ENCODE measurements around the gene RINL.

The RINL gene, protein sequence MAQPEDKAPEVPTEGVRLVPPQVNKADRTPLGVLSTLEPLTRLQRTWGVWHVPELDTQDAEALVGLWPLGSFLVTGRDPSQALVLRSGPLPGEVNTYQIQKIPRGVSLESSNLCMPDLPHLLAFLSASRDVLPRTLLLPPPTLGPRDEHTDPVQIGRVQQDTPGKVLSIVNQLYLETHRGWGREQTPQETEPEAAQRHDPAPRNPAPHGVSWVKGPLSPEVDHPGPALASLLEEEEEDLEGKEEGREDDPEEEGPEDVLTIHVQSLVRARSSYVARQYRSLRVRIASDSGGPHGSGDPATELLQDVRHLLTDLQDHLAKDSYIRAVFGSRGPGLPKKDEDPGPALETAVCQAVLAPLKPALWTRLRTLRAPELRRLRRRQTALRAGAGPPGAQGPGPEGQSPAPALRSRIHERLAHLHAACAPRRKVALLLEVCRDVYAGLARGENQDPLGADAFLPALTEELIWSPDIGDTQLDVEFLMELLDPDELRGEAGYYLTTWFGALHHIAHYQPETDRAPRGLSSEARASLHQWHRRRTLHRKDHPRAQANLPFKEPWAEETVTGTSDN

DNA sequence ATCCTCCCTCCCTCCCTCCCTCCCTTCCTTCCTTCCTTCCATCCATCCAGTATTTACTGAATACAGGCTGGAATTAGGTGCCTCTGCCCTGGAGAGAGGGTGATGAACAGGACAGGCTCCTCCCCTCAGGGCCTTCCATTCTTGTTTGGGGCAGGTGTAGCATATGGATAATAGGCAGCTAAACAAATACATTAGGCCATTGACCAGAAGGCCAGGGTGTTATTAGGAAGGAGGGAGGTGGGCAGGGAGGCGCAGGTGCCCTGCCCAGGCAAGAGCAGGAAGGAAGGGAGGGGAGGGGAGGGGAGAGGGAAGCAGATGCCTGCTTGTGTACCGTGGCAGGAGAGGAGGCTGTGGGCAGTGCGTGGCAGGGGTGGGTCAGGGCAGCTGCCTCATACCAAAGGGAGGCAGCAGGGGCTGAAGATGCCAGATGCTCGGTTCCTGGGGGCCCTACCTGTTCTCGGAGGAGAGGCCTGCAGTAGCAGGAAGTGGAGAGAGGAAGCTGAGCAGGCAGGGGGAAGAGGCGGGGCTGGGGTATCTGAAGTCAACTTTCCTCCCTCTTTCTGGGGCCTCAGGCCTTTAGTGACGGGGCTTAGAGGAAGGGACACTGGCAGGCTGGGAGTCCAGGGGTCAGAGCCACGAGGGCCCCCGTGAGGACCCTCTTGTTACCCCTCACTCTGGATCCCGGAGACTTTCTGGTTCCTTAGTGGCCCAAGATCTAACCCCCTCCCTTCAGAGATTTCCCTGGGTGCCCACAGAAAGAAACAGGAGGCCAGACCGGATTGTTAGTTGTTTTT lies at the start of gene RINL:
Gene RINL, minus strand, starts transcription at position 495 of the 794 bp plus-strand sequence. CDS start 1,533 bp downstream, outside the sequence.
- Mint-ChIP-seq H3K4me3 (peak within 1 kb of the TSS; percentile 92), H3K27me3 (no peaks in the 10 kb centered on the region), H3K9me3 (no peaks in the 10 kb centered on the region), H3K4me1 (ENCODE audit: low read depth) (peaks cover 36% of the 10 kb centered on the region), H3K27ac (peak within 1 kb of the TSS; percentile 98), H3K36me3 (ENCODE audit: low read depth) (peaks cover 5% of the 10 kb centered on the region)

DNA sequence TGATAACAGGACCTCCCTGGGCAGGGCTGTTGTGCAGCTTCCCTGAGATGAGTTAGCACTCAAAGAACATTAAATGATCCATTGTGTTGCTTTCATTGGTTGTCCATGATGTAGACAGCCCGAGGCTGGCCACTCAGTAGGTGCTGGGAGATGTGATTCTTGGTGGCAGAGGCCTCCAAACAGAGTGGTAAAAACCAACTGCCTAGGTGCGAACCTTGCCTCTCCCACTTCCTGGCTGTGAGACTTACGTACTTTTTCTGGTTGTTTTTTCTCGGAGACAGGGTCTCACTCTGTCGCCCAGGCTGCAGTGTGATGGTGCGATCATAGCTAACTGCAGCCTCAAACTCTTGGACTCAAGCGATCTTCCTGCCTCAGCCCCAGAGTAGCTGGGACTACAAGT lies 46.3 kb upstream of the RINL start:
- Mint-ChIP-seq H3K27ac (peak overlapping the region; percentile 41), H3K27me3 (no peaks in the 10 kb centered on the region), H3K4me3 (no peak overlapping the region), H3K4me1 (ENCODE audit: low read depth) (peaks cover 16% of the 10 kb centered on the region), H3K9me3 (no peaks in the 10 kb centered on the region), H3K36me3 (ENCODE audit: low read depth) (peaks cover 35% of the 10 kb centered on the region)

DNA sequence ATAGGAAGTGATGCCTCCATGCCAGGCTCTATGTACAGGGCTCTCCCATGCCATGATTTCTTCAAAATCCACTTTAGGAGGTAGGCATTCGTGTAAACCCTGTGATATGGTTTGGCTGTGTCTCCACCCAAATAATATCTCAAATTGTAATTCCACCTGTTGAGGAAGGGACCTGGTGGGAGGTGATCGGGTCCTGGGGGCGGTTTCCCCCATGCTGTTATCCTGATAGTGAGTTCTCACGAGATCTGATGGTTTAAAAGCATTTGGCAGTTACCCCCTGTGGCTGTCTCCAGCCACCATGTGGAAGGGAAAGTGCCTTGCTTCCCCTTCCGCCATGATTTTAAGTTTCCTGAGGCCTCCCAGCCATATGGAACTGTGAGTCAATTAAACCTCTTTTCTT lies 44.4 kb upstream of the RINL start:
- peaks cover 33% of the 10 kb centered on the region for H3K36me3 Mint-ChIP-seq (ENCODE audit: low read depth)
- H3K27ac Mint-ChIP-seq, result no peak overlapping the region
- H3K27me3 Mint-ChIP-seq, result no peaks in the 10 kb centered on the region
- no peaks in the 10 kb centered on the region for H3K9me3 Mint-ChIP-seq
- H3K4me1 Mint-ChIP-seq (ENCODE audit: low read depth), result no peaks in the 10 kb centered on the region
- no peak overlapping the region for H3K4me3 Mint-ChIP-seq

DNA sequence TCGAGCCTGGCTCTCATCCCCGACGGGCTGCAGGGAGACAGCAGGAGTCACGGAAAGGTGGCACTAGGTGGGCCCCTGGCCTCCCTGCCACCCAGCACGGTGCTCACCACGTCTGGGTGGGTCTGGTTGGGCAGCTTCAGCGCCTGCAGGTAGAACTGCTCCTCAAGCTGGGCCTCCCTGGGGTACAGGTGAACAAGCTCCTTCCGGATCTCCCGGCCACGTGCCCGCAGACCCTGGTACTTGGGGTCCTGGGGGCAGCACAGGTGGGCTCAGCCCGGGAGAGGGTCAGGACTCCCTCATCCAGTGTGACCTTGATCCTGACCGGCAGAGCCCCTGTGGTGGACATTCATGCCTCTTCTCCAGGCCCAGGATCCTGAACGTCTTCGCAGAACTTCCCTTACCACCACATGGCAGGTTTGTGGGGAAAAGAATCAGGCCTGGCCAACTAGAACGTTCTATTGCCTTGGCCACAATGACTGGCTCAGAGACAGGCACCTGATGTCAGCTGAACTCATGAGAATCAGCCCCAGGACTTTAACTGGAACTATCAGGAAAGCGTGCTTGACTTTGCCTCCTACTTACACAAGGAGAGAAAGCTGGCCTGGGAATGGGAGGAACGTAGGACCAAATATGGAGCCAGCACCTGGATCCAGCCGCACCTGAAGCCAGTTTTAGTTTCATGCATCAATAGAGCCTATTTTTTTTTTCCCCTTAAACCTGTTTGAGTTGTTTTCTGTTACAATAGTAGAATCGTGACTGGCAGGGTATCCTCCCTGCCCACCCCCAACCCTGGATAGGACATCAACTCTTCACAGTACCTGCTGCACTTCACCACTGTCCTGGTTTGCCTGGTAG lies 43.6 kb upstream of the RINL start:
- H3K36me3 Mint-ChIP-seq (ENCODE audit: low read depth), result peaks cover 33% of the 10 kb centered on the region
- no peak overlapping the region for H3K27ac Mint-ChIP-seq
- H3K4me1 Mint-ChIP-seq (ENCODE audit: low read depth), result no peaks in the 10 kb centered on the region

DNA sequence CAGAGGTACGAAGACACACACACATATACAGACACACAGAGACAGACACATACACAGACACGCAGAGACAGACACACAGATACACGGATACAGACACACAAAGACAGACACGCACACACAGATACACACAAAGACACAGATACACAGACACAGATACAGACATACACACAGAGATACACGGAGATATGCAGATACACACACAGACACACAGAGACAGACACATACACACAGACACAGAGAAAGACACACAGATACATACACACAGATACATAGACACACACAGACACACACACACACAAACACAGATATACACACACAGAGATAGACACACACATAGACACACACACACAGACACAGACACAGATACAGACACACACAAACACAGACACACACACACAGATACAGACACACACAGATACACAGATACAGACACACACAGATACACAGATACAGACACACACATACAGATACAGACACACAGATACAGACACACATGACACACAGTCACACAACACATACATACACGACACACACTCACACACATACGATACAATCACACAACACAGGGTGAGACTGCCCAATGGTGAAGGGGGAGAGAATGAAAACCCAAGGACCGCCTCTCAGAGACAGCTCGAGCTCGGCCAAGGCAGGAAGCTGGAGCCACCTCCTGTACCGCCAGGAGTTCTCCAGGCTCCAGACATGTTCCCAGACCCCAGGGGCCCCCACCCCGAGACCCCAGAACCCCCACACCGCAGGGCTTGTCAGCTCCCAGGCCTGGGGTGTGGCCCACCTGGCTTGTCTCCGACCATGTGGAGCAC lies 42.7 kb upstream of the RINL start:
- no peaks in the 10 kb centered on the region for H3K27me3 Mint-ChIP-seq
- no peaks in the 10 kb centered on the region for H3K4me1 Mint-ChIP-seq (ENCODE audit: low read depth)
- peaks cover 37% of the 10 kb centered on the region for H3K36me3 Mint-ChIP-seq (ENCODE audit: low read depth)
- no peak overlapping the region for H3K27ac Mint-ChIP-seq
- no peak overlapping the region for H3K4me3 Mint-ChIP-seq
- H3K9me3 Mint-ChIP-seq, result no peaks in the 10 kb centered on the region

More for the DNA sequence above, 43.6 kb upstream of the RINL start:
- no peaks in the 10 kb centered on the region for H3K9me3 Mint-ChIP-seq
- no peak overlapping the region for H3K4me3 Mint-ChIP-seq
- H3K27me3 Mint-ChIP-seq, result no peaks in the 10 kb centered on the region

DNA sequence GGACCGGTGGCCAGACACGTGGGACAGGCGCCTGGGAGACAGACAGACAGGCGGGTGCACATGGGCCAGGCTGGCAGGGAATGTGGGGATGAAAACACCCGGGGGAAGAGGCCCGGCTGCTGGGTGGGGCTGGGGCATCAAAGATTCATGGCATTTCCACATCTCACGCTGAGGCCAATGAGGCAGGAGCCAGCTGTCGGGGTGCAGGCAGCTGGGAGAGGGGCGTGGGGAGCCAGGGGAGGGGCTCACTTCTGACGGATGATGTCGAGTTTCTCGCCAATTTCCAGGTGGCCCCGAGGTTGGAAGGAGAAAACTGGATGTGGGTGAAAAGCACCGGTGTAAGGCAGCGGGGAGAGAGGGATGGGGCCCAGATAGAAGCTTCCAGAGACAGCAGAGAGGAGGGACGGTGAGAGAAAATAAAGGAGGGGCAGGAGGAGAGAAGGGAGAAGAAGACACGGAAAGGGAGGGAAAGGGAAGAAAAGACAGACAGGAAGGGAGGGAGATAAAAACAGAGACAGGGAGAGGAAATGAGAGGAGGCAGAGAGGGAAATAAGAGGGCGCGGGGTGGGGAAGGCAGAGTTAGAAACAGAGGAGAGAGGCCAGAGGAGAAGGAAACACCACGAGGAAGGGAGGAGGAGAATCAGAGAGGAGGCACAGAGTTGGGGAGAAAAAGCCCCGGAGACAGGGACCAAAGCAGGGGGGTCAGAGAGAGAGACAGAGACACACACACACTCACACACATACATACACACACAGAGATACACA lies 41.9 kb upstream of the RINL start:
- no peak overlapping the region for H3K27ac Mint-ChIP-seq
- H3K4me1 Mint-ChIP-seq (ENCODE audit: low read depth), result no peaks in the 10 kb centered on the region
- no peaks in the 10 kb centered on the region for H3K9me3 Mint-ChIP-seq
- no peak overlapping the region for H3K4me3 Mint-ChIP-seq
- no peaks in the 10 kb centered on the region for H3K27me3 Mint-ChIP-seq
- H3K36me3 Mint-ChIP-seq (ENCODE audit: low read depth), result peaks cover 32% of the 10 kb centered on the region

DNA sequence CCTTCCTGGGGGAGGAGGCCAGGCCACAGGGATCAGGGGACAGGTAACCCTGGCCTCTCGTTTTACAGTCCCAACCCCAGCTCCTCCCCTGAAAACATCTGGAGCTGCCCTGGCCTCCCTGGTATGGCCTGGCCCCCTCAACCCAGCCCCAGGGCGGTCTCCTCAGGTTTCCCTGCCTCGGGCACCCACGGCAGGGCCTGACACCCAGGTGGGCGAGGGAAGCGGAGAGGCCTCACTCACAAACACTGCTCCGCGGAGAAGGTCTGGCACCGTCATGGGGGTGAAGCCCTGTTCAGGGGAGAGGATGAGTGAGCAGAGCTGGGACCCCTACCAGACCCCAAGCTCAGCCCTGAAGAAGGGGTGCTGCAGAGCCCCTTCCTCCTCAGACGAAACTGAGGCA lies 40.5 kb upstream of the RINL start:
- Mint-ChIP-seq H3K27me3 (no peaks in the 10 kb centered on the region), H3K4me1 (ENCODE audit: low read depth) (no peaks in the 10 kb centered on the region), H3K27ac (no peak overlapping the region), H3K9me3 (no peaks in the 10 kb centered on the region), H3K4me3 (no peak overlapping the region), H3K36me3 (ENCODE audit: low read depth) (peaks cover 21% of the 10 kb centered on the region)

DNA sequence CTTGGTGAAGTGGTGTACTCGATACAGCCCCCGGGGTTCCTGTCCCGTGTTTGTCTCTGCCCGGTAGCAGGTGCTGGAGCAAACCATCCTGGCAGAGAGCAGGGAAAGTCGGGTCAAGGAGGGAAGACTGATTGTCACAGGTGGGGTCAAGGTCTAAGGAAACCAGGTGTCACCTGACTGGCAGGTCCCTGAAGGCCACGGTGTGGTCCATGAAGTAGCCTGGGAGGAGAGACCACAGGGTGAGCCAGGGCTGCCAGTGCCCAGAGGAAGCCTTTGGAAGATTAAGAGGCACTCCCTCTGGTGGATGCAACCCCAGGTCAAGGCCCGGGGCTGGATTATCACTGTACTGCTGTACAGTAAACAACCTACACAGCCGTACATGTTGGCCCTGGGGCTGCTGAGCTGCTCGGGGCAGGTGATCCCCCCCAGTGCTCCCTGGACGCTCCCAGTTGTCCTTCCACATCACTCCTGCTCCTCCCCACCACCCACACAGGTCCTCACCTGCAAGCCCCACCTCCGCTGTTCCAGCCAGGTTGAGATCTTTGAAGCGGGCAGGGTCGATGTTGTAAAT lies 39.9 kb upstream of the RINL start:
- H3K4me1 Mint-ChIP-seq (ENCODE audit: low read depth), result peaks cover 3% of the 10 kb centered on the region
- no peaks in the 10 kb centered on the region for H3K9me3 Mint-ChIP-seq
- H3K4me3 Mint-ChIP-seq, result no peak overlapping the region
- peaks cover 21% of the 10 kb centered on the region for H3K36me3 Mint-ChIP-seq (ENCODE audit: low read depth)
- H3K27ac Mint-ChIP-seq, result no peak overlapping the region
- no peaks in the 10 kb centered on the region for H3K27me3 Mint-ChIP-seq

DNA sequence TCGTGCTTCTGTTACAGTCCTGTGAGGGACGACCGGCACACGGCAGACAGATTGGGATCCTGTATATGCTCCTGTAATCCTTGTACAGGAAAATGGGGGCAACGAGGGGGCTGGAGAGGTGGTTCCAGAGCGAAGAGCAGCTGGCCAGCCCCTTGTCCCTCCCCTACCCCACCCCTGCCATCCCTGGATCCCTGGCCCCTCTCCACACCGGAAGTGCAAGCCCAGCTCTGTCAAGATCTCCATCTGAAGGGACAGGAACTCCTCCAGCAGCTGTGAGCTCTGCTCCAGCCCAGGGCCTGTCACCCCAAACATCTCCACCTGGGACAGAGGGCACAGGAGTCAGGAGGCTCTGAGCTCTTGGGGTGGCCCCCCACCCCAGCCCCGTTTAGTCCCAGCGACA lies 39.4 kb upstream of the RINL start:
- Mint-ChIP-seq H3K36me3 (ENCODE audit: low read depth) (peaks cover 21% of the 10 kb centered on the region), H3K4me3 (no peak overlapping the region), H3K27me3 (no peaks in the 10 kb centered on the region), H3K4me1 (ENCODE audit: low read depth) (peaks cover 8% of the 10 kb centered on the region), H3K9me3 (no peaks in the 10 kb centered on the region), H3K27ac (no peak overlapping the region)

DNA sequence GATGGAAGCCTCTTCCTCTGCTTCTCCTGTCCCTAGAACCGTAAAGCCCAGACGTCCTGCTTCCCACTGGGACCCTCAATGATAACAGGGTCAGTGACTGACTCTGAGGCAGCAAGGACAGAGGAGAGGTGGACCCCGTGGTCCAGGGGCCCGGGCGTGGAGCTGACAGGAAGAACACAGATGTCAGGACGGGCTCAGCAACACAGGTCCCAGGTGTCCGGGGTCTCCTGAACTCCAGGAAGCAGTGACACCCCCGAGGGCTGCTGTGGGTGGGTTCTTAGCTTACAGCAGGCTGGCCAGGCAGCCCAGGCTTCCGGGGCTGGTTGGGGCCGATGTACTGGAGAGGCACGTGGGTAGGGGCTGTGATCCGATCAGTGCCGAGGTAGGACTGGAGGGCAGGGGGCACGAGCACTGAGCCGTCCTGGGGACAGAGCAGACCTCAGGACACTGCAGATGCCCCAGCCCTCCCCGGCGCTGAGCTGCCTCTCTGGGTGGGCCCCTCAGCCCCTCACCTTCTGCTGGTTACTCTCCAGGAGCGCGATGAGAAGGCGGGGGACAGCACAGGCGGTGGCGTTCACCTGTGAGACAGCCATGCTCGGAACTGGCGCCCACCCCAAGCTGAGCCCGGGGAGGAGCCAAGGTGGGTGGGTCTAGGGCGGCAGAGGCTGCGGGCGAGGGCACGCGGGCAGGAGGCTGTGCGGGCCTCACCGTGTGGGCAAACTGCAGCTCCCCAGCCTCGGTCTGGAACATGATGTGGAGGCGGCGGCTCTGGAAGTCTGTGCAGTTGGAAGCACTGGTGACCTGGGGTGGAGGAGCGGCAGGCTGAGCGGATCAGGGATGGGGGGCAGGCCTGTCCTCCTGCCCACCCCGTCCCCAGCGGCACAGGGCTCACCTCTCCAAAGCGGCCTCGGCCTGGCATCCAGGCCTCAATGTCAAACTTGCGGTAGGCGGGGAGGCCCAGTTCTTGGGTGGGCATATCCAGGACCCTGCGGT lies 37.5 kb upstream of the RINL start:
- H3K9me3 Mint-ChIP-seq, result no peaks in the 10 kb centered on the region
- H3K4me3 Mint-ChIP-seq, result no peak overlapping the region
- peaks cover 10% of the 10 kb centered on the region for H3K36me3 Mint-ChIP-seq (ENCODE audit: low read depth)
- H3K27me3 Mint-ChIP-seq, result no peaks in the 10 kb centered on the region
- peaks cover 9% of the 10 kb centered on the region for H3K4me1 Mint-ChIP-seq (ENCODE audit: low read depth)
- no peak overlapping the region for H3K27ac Mint-ChIP-seq

DNA sequence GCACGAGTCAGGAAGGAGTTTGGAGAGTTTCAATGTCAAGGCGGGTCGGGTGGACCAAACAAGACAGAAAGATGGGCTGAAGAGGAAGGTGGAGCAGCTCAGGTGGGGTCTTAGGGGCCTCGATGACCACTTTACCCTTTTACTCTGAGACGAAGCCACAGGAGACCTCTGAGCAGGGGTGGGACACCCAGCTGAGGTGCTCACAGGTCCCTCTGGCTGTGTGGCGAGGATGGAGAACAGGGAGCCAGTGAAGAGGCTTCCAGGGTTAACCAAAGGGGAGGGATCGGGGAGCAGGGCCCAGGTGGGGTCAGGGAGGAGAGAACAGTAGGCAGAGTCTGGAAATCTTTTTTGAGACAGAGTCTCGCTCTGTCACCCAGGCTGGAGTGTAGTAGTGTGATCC lies 35.9 kb upstream of the RINL start:
- no peaks in the 10 kb centered on the region for H3K9me3 Mint-ChIP-seq
- no peaks in the 10 kb centered on the region for H3K27me3 Mint-ChIP-seq
- no peak overlapping the region for H3K27ac Mint-ChIP-seq
- no peak overlapping the region for H3K4me3 Mint-ChIP-seq
- peaks cover 8% of the 10 kb centered on the region for H3K36me3 Mint-ChIP-seq (ENCODE audit: low read depth)
- H3K4me1 Mint-ChIP-seq (ENCODE audit: low read depth), result peaks cover 9% of the 10 kb centered on the region

All from stimulated activated naive CD8-positive, alpha-beta T cell treated with anti-CD3 and anti-CD28 coated beads, Interleukin-15, Interleukin-2, amounts not matched to agents 100 ng/mL and 50 ng/mL, for 24 hours (primary cell).